ENCODE data around the gene CHD3. TPM values are rescaled to one million over a fixed set of nuclear protein-coding genes. Genes with fewer than 3 reads are reported as not detected.
A peak's percentile ranks its signal among the peaks of the same experiment; 100 is the strongest.
"Not testable (repeated sequence)": the region's sequence is repeated elsewhere in the genome, so short reads cannot be mapped to it uniquely, and the experiment has no call there.

CHD3 gene
- total and polyA plus RNA-seq, 2 experiments from 2014 or later: 41.2 to 75.3 TPM

- Histone ChIP-seq H3K4me3 (no peak overlapping the region), H3K4me1 (ENCODE audit: insufficient read depth) (no peaks in the 10 kb centered on the region), H4K20me1 (ENCODE audit: insufficient read depth, poor library complexity, severe bottlenecking) (no peaks in the 10 kb centered on the region), H3K9me2 (replicated peaks; ENCODE audit: insufficient read depth) (no peaks in the 10 kb centered on the region), H3K27ac (peak overlapping the region; percentile 57), H2AFZ (no peak overlapping the region), H3K36me3 (replicated peaks; ENCODE audit: insufficient read depth, low read depth) (peaks cover 3% of the 10 kb centered on the region), H3K4me2 (no peak overlapping the region), H3K27me3 (no peaks in the 10 kb centered on the region), H3K79me2 (no peaks in the 10 kb centered on the region), H3K9me3 (ENCODE audit: low read depth) (no peaks in the 10 kb centered on the region)
- no peak for DNase-seq (ENCODE audit: low spot score)
- TF ChIP-seq CTCF (IDR thresholded peaks at IDR 0.05; ENCODE audit: poor library complexity): no peak
- TF ChIP-seq EZH2 (IDR thresholded peaks at IDR 0.05; ENCODE audit: borderline replicate concordance): no peak
- TF ChIP-seq EZH2phosphoT487 (IDR thresholded peaks at IDR 0.05; ENCODE audit: low read depth, severe bottlenecking, unreplicated experiment): no peak
- 86% methylated on average over 3 of the region's 3 CpGs for WGBS (ENCODE audit: low lambda C conversion rate, missing lambda C conversion rate)
Measured at GRCh38 chr17:7950578-7950977, 62.0 kb downstream of the CHD3 start.

GRCh38 chr17:7951143-7951792, 62.7 kb downstream of the CHD3 start:
- no peak for DNase-seq (ENCODE audit: low spot score)
- TF ChIP-seq CTCF (IDR thresholded peaks at IDR 0.05; ENCODE audit: poor library complexity) (no peak), EZH2phosphoT487 (IDR thresholded peaks at IDR 0.05; ENCODE audit: low read depth, severe bottlenecking, unreplicated experiment) (no peak), EZH2 (IDR thresholded peaks at IDR 0.05; ENCODE audit: borderline replicate concordance) (no peak)
- Histone ChIP-seq H3K9me2 (replicated peaks; ENCODE audit: insufficient read depth) (no peaks in the 10 kb centered on the region), H4K20me1 (ENCODE audit: insufficient read depth, poor library complexity, severe bottlenecking) (no peaks in the 10 kb centered on the region), H2AFZ (no peak overlapping the region), H3K27ac (peak overlapping the region; percentile 67), H3K27me3 (no peaks in the 10 kb centered on the region), H3K9me3 (ENCODE audit: low read depth) (no peaks in the 10 kb centered on the region), H3K4me3 (no peak overlapping the region), H3K36me3 (replicated peaks; ENCODE audit: insufficient read depth, low read depth) (peaks cover under 1% of the 10 kb centered on the region), H3K79me2 (no peaks in the 10 kb centered on the region), H3K4me2 (no peak overlapping the region), H3K4me1 (ENCODE audit: insufficient read depth) (no peaks in the 10 kb centered on the region)
- 77% methylated on average over 5 of the region's 5 CpGs for WGBS (ENCODE audit: low lambda C conversion rate, missing lambda C conversion rate)

GRCh38 chr17:7953266-7953665, 64.7 kb downstream of the CHD3 start:
- H3K4me2 ChIP-seq; H4K20me1 ChIP-seq (ENCODE audit: insufficient read depth, poor library complexity, severe bottlenecking); H3K4me1 ChIP-seq (ENCODE audit: insufficient read depth); H3K9me2 ChIP-seq (replicated peaks; ENCODE audit: insufficient read depth); H3K36me3 ChIP-seq (replicated peaks; ENCODE audit: insufficient read depth, low read depth); H2AFZ ChIP-seq; DNase-seq (ENCODE audit: low spot score); H3K27me3 ChIP-seq; H3K9me3 ChIP-seq (ENCODE audit: low read depth); H3K27ac ChIP-seq; H3K79me2 ChIP-seq; H3K4me3 ChIP-seq: not testable (repeated sequence)
- 95% methylated on average over 13 of the region's 13 CpGs for WGBS (ENCODE audit: low lambda C conversion rate, missing lambda C conversion rate)

- Histone ChIP-seq H3K27ac (peak overlapping the region; percentile 56), H3K9me3 (ENCODE audit: low read depth) (no peaks in the 10 kb centered on the region), H3K27me3 (no peaks in the 10 kb centered on the region), H3K4me2 (no peak overlapping the region), H3K4me1 (ENCODE audit: insufficient read depth) (no peaks in the 10 kb centered on the region), H4K20me1 (ENCODE audit: insufficient read depth, poor library complexity, severe bottlenecking) (no peaks in the 10 kb centered on the region), H2AFZ (no peak overlapping the region), H3K9me2 (replicated peaks; ENCODE audit: insufficient read depth) (no peaks in the 10 kb centered on the region), H3K79me2 (no peaks in the 10 kb centered on the region), H3K36me3 (replicated peaks; ENCODE audit: insufficient read depth, low read depth) (no peaks in the 10 kb centered on the region), H3K4me3 (no peak overlapping the region)
- TF ChIP-seq CTCF (IDR thresholded peaks at IDR 0.05; ENCODE audit: poor library complexity) (no peak), EZH2 (IDR thresholded peaks at IDR 0.05; ENCODE audit: borderline replicate concordance) (no peak), EZH2phosphoT487 (IDR thresholded peaks at IDR 0.05; ENCODE audit: low read depth, severe bottlenecking, unreplicated experiment) (no peak)
- DNase-seq (ENCODE audit: low spot score): peak; percentile 23
- 75% methylated on average over 13 of the region's 13 CpGs for WGBS (ENCODE audit: low lambda C conversion rate, missing lambda C conversion rate)
Measured at GRCh38 chr17:7955414-7956227, 67.0 kb downstream of the CHD3 start.

All from hepatocyte (in vitro differentiated cells).